ENCODE data around the gene DGKG. TPM values are rescaled to one million over a fixed set of nuclear protein-coding genes. Genes with fewer than 3 reads are reported as not detected.

Gene DGKG
- total and polyA plus RNA-seq, 2 of the 8 experiments (the other 6 are each of a cell fraction or from before 2014, with no cell fraction given): 0.30 to 0.48 TPM

DNA sequence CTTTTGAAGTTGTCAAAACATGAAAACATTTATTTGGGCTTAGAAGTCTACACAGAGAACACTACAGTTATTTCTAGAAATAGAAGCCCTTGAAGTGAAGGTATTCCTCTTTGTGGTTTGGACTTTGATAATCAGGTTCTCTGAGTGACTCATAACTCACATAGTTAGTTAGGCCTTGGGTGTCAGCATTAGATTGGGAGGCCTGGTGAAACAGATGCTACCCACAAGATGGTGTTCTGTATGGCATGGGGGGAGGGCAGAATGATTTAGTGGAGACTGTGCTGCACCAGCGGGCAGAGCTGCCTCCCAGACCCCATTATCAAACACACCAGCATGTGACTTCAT is 144.2 kb downstream of the DGKG start:
- DNase-seq (ENCODE audit: low read depth in 1 of 2, low spot score in 2 of 2): no peak
- POLR2A ChIA-PET (ENCODE audit: partially characterized antibody): no interaction called here
- TF ChIP-seq POLR2AphosphoS5 (IDR thresholded peaks at IDR 0.05; ENCODE audit: low read depth, low read length) (no peak), CBX5 (IDR thresholded peaks at IDR 0.05; ENCODE audit: low read depth, low read length) (no peak), ATF2 (IDR thresholded peaks at IDR 0.05; ENCODE audit: low read length) (no peak), SP2 (IDR thresholded peaks at IDR 0.05; ENCODE audit: low read length) (no peak), POU5F1 (IDR thresholded peaks at IDR 0.05; ENCODE audit: low read depth, low read length) (no peak), HDAC2 (IDR thresholded peaks at IDR 0.05; ENCODE audit: borderline replicate concordance in 1 of 2, low read depth in 2 of 2, low read length in 2 of 2) (no peak), RXRA (IDR thresholded peaks at IDR 0.05; ENCODE audit: insufficient read depth, low read depth, low read length) (no peak), BRCA1 (IDR thresholded peaks at IDR 0.05; ENCODE audit: low read depth, low read length) (no peak), TEAD4 (IDR thresholded peaks at IDR 0.05; ENCODE audit: low read depth, low read length) (no peak), CHD2 (IDR thresholded peaks at IDR 0.05; ENCODE audit: low read length) (no peak), KDM1A (IDR thresholded peaks at IDR 0.05; ENCODE audit: borderline replicate concordance, low read length) (no peak), JUN (IDR thresholded peaks at IDR 0.05; ENCODE audit: low read depth, low read length) (no peak), PHF8 (conservative IDR thresholded peaks at IDR 0.05; ENCODE audit: low read depth, low read length) (no peak), EZH2 (IDR thresholded peaks at IDR 0.05; ENCODE audit: low read depth, low read length, severe bottlenecking) (no peak)

More for the DNA sequence above, 144.2 kb downstream of the DGKG start:
- Histone ChIP-seq H2BK15ac (ENCODE audit: low read length) (no peak overlapping the region), H3K36me3 (ENCODE audit: control insufficient read depth in 2 of 4, insufficient read depth in 4 of 4, low read length in 3 of 4) (no peaks in the 10 kb centered on the region), H3K14ac (ENCODE audit: insufficient read length) (no peak overlapping the region), H4K8ac (ENCODE audit: extremely low read depth, insufficient read depth, low read length) (no peak overlapping the region), H3K27me3 (replicated peaks in 1 of 4; ENCODE audit: control insufficient read depth in 3 of 4, extremely low read depth in 1 of 4, insufficient read depth in 3 of 4, low read length in 3 of 4) (no peaks in the 10 kb centered on the region), H3K23ac (ENCODE audit: insufficient read length) (no peak overlapping the region), H3K27ac (ENCODE audit: low read depth, low read length) (no peak overlapping the region), H3K4me2 (ENCODE audit: insufficient read depth in 1 of 2, low read depth in 2 of 2, low read length in 2 of 2) (no peak overlapping the region), H4K20me1 (replicated peaks in 1 of 2; ENCODE audit: control insufficient read depth in 1 of 2, insufficient read depth in 2 of 2, low read length in 2 of 2) (no peaks in the 10 kb centered on the region), H2BK20ac (ENCODE audit: low read length) (no peak overlapping the region), H3K23me2 (ENCODE audit: low read depth, low read length) (no peaks in the 10 kb centered on the region), H3K4ac (replicated peaks; ENCODE audit: insufficient read length, low read depth, low read length) (no peak overlapping the region), H2BK120ac (replicated peaks; ENCODE audit: low read depth, low read length) (no peak overlapping the region), H3K9ac (replicated peaks in 1 of 4; ENCODE audit: extremely low read depth in 1 of 4, low read depth in 3 of 4, low read length in 3 of 4) (no peak overlapping the region), H4K5ac (ENCODE audit: insufficient read length, low read depth, low read length) (no peak overlapping the region), H2AFZ (ENCODE audit: low read length) (no peak overlapping the region), H2BK12ac (ENCODE audit: low read depth, low read length) (no peak overlapping the region), H3K56ac (replicated peaks; ENCODE audit: insufficient read length, low read depth, low read length) (no peak overlapping the region), H3K79me2 (ENCODE audit: control insufficient read depth in 1 of 2, insufficient read depth in 2 of 2, low read length in 2 of 2) (no peaks in the 10 kb centered on the region), H3K4me3 (ENCODE audit: extremely low read depth in 1 of 4, insufficient read depth in 2 of 4, low read depth in 3 of 4, low read length in 4 of 4) (no peak overlapping the region), H2BK5ac (ENCODE audit: low read depth, low read length) (no peak overlapping the region), H3K9me3 (ENCODE audit: insufficient read depth in 2 of 2, low read depth in 1 of 2, low read length in 1 of 2) (no peaks in the 10 kb centered on the region), H3K18ac (ENCODE audit: extremely low read depth, low read length) (no peak overlapping the region), H3K79me1 (ENCODE audit: low read depth, low read length) (no peaks in the 10 kb centered on the region), H3K4me1 (replicated peaks in 1 of 4; ENCODE audit: control insufficient read depth in 3 of 4, insufficient read depth in 4 of 4, low read length in 3 of 4) (no peaks in the 10 kb centered on the region), H4K91ac (replicated peaks; ENCODE audit: insufficient read length, low read length) (no peak overlapping the region), H2AK5ac (ENCODE audit: low read depth, low read length) (no peak overlapping the region)
- CTCF ChIA-PET (ENCODE audit: partially characterized antibody): interaction anchor here (1.1 to 2.1 kb wide), 3 partner anchors 9 to 274 kb away, joined by 3 to 8 read pairs (median 4); no protein-coding TSS in a partner anchor
- no peak for FAIRE-seq
- 88% methylated on average over 1 of the region's 1 CpG; no CpG with 5 or more reads in 1 of the 2 experiments for WGBS, 2 experiments (ENCODE audit: extremely low coverage in 1 of 2, insufficient coverage in 1 of 2, insufficient read length in 1 of 2, insufficient replicate concordance in 2 of 2, low coverage in 1 of 2, low lambda C conversion rate in 2 of 2, missing lambda C conversion rate in 1 of 2)
